Measurements from ENCODE around the gene RUNX2.

GRCh38 chr6:45448417-45449389, 120.6 kb downstream of the RUNX2 start:
- TF ChIP-seq TAF1 (IDR thresholded peaks at IDR 0.05; ENCODE audit: low read depth) = no peak
- no peak for TF ChIP-seq CREB1 (IDR thresholded peaks at IDR 0.05; ENCODE audit: low read depth)
- TF ChIP-seq YY1 (IDR thresholded peaks at IDR 0.05; ENCODE audit: low read depth) = no peak
- TF ChIP-seq TCF12 (IDR thresholded peaks at IDR 0.05; ENCODE audit: low read depth) = no peak
- TF ChIP-seq EGR1 (IDR thresholded peaks at IDR 0.05) = no peak
- no peak for TF ChIP-seq EP300 (IDR thresholded peaks at IDR 0.05; ENCODE audit: borderline replicate concordance)
- TF ChIP-seq RAD21 (IDR thresholded peaks at IDR 0.05; ENCODE audit: low read depth) = no peak
- no peak for TF ChIP-seq FOXM1 (IDR thresholded peaks at IDR 0.05; ENCODE audit: borderline replicate concordance, low read depth)
- no peak for TF ChIP-seq REST (IDR thresholded peaks at IDR 0.05; ENCODE audit: low read depth)
- no peak for TF ChIP-seq MAX (IDR thresholded peaks at IDR 0.05)
